GM23248 (cell line): Measurements from ENCODE around the gene SAPCD2.

Experiments used
- EZH2 ChIP-seq: fragments of 200-600 bp; sonication (generic); IDR thresholded peaks from 2 replicates; pipeline ENCODE4 v1.6.1; 2018; ENCODE audit warnings: antibody characterized with exemption, mild to moderate bottlenecking; ENCODE audit not compliant: insufficient read depth, poor library complexity, severe bottlenecking
- EZH2phosphoT487 ChIP-seq: fragments of 200-600 bp; sonication (generic); IDR thresholded peaks from 2 replicates; pipeline ENCODE4 v1.6.1; 2018; ENCODE audit warnings: antibody characterized with exemption, moderate library complexity, mild to moderate bottlenecking, low read depth; ENCODE audit not compliant: insufficient read depth

GRCh38 chr9:137019891-137020683, 50.3 kb downstream of the SAPCD2 start:
- TF ChIP-seq EZH2 = no peak
- TF ChIP-seq EZH2phosphoT487 = no peak
